Prostate gland (tissue), 2 donors: ENCODE results near the gene NBEA. TPM values are rescaled to one million over a fixed set of nuclear protein-coding genes. Genes with fewer than 3 reads are reported as not detected.

ENCODE experiments used
- DNase-seq: peaks from one replicate; pipeline ENCODE4 v3.0.0-alpha.2; 2019; ENCODE audit warnings: low spot score
- H3K27ac ChIP-seq, 2 donors: fragments of 200-600 bp; sonication (generic); 2 replicates each; pipeline ENCODE4 v1.5.1; 2017 to 2019
- H3K27me3 ChIP-seq: fragments of 200-600 bp; sonication (generic); replicated peaks from 2 replicates; pipeline ENCODE4 v1.5.1; 2019; ENCODE audit not compliant: insufficient read depth
- H3K36me3 ChIP-seq, 2 donors: fragments of 200-600 bp; sonication (generic); 1 replicate in 1 of 2; 2 replicates in 1 of 2; pipeline versions ENCODE4 v1.5.1 to v1.8.1; 2017 to 2019
- H3K4me1 ChIP-seq: fragments of 200-600 bp; sonication (generic); replicated peaks from 2 replicates; pipeline ENCODE4 v1.5.1; 2019
- H3K4me3 ChIP-seq, 2 donors: fragments of 200-600 bp; sonication (generic); 2 replicates each; pipeline ENCODE4 v1.5.1; 2017 to 2019
- H3K9me3 ChIP-seq: fragments of 200-600 bp; sonication (generic); 2 replicates; pipeline ENCODE4 v1.5.1; 2017
- POLR2A ChIP-seq: fragments of 450-650 bp; IDR thresholded peaks from one replicate; pipeline ENCODE4 v1.6.1; 2016; ENCODE audit warnings: antibody characterized with exemption, mild to moderate bottlenecking
- POLR2AphosphoS5 ChIP-seq: sonication (generic); formaldehyde crosslinking; IDR thresholded peaks from one replicate; pipeline ENCODE4 v1.6.1; 2017; ENCODE audit warnings: antibody characterized with exemption
- WGBS: methylation state at CpG from one replicate; pipeline ENCODE4 v1.1.5; 2018; 5-methylcytosine and 5-hydroxymethylcytosine counted together
- intact Hi-C: fragments of 100-400 bp; cut with DNase I; formaldehyde crosslinking; loops from one replicate; pipeline ENCODE4 v1.14.2; 2022
- total RNA-seq, 2 donors: library from RNA; depleted of rRNA; stranded (reverse); fragments of >200 nt; gene quantifications; one replicate each; pipeline ENCODE4 v1.1.0, GENCODE V29; 2016
- TF ChIP-seq, protein P1 (sequence below), 4 experiments: fragments of 200-600 bp in 2 of 4; fragments of 450-650 bp in 2 of 4; sonication (generic) in 2 of 4; IDR thresholded peaks; 1 replicate in 3 of 4; 2 replicates in 1 of 4; pipeline ENCODE4 v1.5.1; 2016 to 2019; ENCODE audit warnings: antibody characterized with exemption in 4 of 4, mild to moderate bottlenecking in 2 of 4, moderate library complexity in 2 of 4

The NBEA gene
- total RNA-seq, 2 donors from 2014 or later: 13.6 to 16.9 TPM

DNA sequence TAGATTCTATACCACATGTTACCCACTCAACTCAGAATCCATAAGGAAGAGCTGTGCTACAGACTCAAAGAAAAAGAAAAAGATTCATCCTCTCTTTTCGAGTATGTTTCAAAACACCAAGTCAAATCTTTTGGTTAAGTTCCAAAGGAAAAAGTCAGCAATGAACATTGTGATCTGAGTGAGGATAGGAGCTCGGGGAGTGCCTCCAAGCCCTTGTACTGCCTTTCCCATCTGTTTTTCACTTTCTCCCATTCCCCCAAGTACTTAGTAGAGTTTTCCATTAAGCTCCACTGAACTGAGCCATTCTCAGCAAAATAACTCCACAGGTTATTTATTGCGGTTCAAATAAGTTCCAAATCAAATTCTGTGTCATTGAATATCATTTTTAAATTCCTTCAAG is 582.1 kb downstream of the NBEA start:
- TF ChIP-seq, protein P1, sequence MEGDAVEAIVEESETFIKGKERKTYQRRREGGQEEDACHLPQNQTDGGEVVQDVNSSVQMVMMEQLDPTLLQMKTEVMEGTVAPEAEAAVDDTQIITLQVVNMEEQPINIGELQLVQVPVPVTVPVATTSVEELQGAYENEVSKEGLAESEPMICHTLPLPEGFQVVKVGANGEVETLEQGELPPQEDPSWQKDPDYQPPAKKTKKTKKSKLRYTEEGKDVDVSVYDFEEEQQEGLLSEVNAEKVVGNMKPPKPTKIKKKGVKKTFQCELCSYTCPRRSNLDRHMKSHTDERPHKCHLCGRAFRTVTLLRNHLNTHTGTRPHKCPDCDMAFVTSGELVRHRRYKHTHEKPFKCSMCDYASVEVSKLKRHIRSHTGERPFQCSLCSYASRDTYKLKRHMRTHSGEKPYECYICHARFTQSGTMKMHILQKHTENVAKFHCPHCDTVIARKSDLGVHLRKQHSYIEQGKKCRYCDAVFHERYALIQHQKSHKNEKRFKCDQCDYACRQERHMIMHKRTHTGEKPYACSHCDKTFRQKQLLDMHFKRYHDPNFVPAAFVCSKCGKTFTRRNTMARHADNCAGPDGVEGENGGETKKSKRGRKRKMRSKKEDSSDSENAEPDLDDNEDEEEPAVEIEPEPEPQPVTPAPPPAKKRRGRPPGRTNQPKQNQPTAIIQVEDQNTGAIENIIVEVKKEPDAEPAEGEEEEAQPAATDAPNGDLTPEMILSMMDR (IDR thresholded peaks at IDR 0.05): no peak
- no peak for TF ChIP-seq POLR2A
- TF ChIP-seq POLR2AphosphoS5: no peak
- DNase-seq: no peak
- H3K4me3 ChIP-seq: no peak overlapping the region
- WGBS: 64% methylated on average over 3 of the region's 3 CpGs
- intact Hi-C loops: no loop called here
- no peak overlapping the region for H3K27ac ChIP-seq
- no peaks in the 10 kb centered on the region for H3K36me3 ChIP-seq
- H3K9me3 ChIP-seq: no peaks in the 10 kb centered on the region
- H3K4me1 ChIP-seq: no peaks in the 10 kb centered on the region
- H3K27me3 ChIP-seq: no peaks in the 10 kb centered on the region

DNA sequence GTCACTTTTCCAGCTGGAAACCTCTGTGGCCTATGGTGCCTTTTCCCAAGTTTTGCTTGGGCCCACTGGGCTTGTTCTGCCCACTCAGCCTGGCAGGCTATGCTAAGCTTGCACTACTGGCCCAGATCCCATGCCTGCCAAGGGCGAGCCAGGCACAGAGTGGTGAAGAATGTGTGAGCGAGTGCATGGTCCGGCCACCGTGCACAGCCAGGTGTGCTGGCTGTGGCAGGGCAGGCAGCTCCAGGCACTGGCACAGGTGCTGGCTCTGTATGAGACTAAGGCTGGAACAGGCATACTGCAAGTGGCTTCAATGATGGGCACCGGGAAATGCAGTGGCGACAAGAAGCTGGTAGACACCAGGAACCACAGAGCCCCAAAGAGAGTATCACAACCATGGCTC is 584.5 kb downstream of the NBEA start:
- no peaks in the 10 kb centered on the region for H3K27me3 ChIP-seq
- WGBS: 89% methylated on average over 6 of the region's 6 CpGs
- H3K4me3 ChIP-seq: no peak overlapping the region
- no peaks in the 10 kb centered on the region for H3K4me1 ChIP-seq
- H3K9me3 ChIP-seq: no peaks in the 10 kb centered on the region
- DNase-seq: no peak
- H3K36me3 ChIP-seq: no peaks in the 10 kb centered on the region
- intact Hi-C loops: no loop called here
- no peak overlapping the region for H3K27ac ChIP-seq
- TF ChIP-seq POLR2AphosphoS5 (no peak), POLR2A (no peak)
- TF ChIP-seq, protein P1 (IDR thresholded peaks at IDR 0.05): no peak

DNA sequence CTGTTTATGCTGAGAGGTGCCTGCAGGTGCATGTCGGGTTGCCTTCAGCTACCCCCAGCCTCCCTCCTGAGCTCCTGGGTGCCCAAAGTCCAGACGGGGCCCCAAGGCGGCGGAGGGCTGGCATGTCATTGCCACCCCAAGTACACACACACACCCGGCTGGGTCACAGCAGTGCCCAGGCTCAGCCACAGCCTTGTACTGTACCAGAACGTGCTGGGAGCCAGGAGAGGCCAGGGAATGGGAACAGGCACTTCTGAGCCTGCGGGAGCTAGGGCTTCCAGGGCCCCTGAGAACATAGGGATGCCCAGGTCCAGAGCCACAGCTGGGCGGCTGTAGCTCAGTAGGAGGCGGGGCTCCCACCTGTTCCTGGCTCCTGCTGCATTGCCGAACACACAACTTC is 585.4 kb downstream of the NBEA start:
- no peaks in the 10 kb centered on the region for H3K4me1 ChIP-seq
- TF ChIP-seq POLR2A: no peak
- no peak for TF ChIP-seq POLR2AphosphoS5
- TF ChIP-seq, protein P1 (IDR thresholded peaks at IDR 0.05): no peak
- WGBS: 95% methylated on average over 10 of the region's 10 CpGs
- H3K4me3 ChIP-seq: no peak overlapping the region
- no peaks in the 10 kb centered on the region for H3K36me3 ChIP-seq
- H3K27ac ChIP-seq: no peak overlapping the region
- DNase-seq: no peak
- H3K27me3 ChIP-seq: no peaks in the 10 kb centered on the region
- intact Hi-C loops: no loop called here
- H3K9me3 ChIP-seq: no peaks in the 10 kb centered on the region

DNA sequence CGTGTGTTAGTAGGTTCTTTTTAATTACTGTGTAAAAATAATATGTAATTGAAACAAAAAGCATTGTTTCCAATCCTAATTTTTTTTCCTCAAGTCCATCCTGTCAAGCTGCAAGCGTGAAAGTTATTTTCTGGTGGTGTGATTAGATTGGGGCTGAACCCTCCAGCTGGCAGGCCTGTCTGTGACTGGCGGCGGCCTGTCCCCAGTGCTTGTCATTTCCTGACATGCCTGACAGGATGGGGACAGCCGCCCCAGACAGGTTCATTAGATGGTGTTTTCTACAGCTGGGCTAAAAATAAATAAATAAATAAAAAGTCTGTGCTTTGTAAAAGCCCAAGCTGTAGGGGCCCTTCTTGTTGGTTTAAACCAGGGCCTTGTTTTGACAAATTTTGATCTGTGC is 588.1 kb downstream of the NBEA start:
- no peak overlapping the region for H3K4me3 ChIP-seq

DNA sequence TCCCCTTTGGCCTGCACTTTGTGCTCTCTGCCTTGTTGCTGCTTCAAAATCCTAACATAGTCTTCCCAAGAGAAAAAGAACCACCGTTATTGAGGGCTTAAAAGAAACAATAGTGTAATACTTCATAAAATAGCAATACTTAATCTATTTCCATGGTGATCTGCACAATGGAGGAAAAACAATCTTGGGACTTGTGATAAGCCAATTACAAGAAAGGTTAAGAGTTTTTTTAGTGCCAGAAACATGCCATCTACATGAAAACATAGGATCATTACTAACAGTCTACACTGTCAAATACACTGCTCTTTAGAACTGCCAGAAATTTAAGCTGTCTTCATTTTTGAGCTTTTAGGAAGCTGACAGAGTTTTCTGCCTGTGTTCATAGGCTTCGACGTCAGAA is 588.5 kb downstream of the NBEA start:
- H3K27me3 ChIP-seq: no peaks in the 10 kb centered on the region
- H3K4me3 ChIP-seq: no peak overlapping the region
- no peaks in the 10 kb centered on the region for H3K4me1 ChIP-seq
- intact Hi-C loops: no loop called here
- DNase-seq: no peak
- H3K9me3 ChIP-seq: no peaks in the 10 kb centered on the region
- H3K27ac ChIP-seq: no peak overlapping the region
- H3K36me3 ChIP-seq: no peaks in the 10 kb centered on the region
- TF ChIP-seq, protein P1 (IDR thresholded peaks at IDR 0.05): no peak
- TF ChIP-seq POLR2A: no peak
- TF ChIP-seq POLR2AphosphoS5: no peak
- WGBS: 86% methylated on average over 3 of the region's 3 CpGs

More for the DNA sequence above, 588.1 kb downstream of the NBEA start:
- no peaks in the 10 kb centered on the region for H3K4me1 ChIP-seq
- H3K36me3 ChIP-seq: no peaks in the 10 kb centered on the region
- no peaks in the 10 kb centered on the region for H3K27me3 ChIP-seq
- DNase-seq: no peak
- no peak for TF ChIP-seq POLR2AphosphoS5
- no peak for TF ChIP-seq POLR2A
- TF ChIP-seq, protein P1 (IDR thresholded peaks at IDR 0.05): no peak
- 81% methylated on average over 5 of the region's 5 CpGs for WGBS
- intact Hi-C loops: no loop called here
- no peak overlapping the region for H3K27ac ChIP-seq
- H3K9me3 ChIP-seq: no peaks in the 10 kb centered on the region
